Measurements from ENCODE around the gene SRGAP1.

Gene SRGAP1

GRCh38 chr12:63980211-63980610 lies 135.7 kb downstream of the SRGAP1 start:
- TF ChIP-seq CTCF (IDR thresholded peaks at IDR 0.05; ENCODE audit: low read depth, low read length): no peak
- no peak overlapping the region for H3K4me3 ChIP-seq (ENCODE audit: low read depth, low read length)

GRCh38 chr12:63981343-63981742 lies 136.8 kb downstream of the SRGAP1 start:
- TF ChIP-seq CTCF (IDR thresholded peaks at IDR 0.05; ENCODE audit: low read depth, low read length): no peak
- no peak overlapping the region for H3K4me3 ChIP-seq (ENCODE audit: low read depth, low read length)

- no peak overlapping the region for H3K4me3 ChIP-seq (ENCODE audit: low read depth, low read length)
- no peak for TF ChIP-seq CTCF (IDR thresholded peaks at IDR 0.05; ENCODE audit: low read depth, low read length)
These were observed 138.2 kb downstream of the SRGAP1 start for GRCh38 chr12:63982604-63983295.

GRCh38 chr12:63985456-63985855 lies 141.0 kb downstream of the SRGAP1 start:
- TF ChIP-seq CTCF (IDR thresholded peaks at IDR 0.05; ENCODE audit: low read depth, low read length): no peak
- H3K4me3 ChIP-seq (ENCODE audit: low read depth, low read length): no peak overlapping the region

GRCh38 chr12:63985945-63986344 lies 141.4 kb downstream of the SRGAP1 start:
- TF ChIP-seq CTCF (IDR thresholded peaks at IDR 0.05; ENCODE audit: low read depth, low read length): no peak
- H3K4me3 ChIP-seq (ENCODE audit: low read depth, low read length): no peak overlapping the region

GRCh38 chr12:63989301-63989845 lies 144.9 kb downstream of the SRGAP1 start:
- no peak for TF ChIP-seq CTCF (IDR thresholded peaks at IDR 0.05; ENCODE audit: low read depth, low read length)
- H3K4me3 ChIP-seq (ENCODE audit: low read depth, low read length): no peak overlapping the region

- H3K4me3 ChIP-seq (ENCODE audit: low read depth, low read length): no peak overlapping the region
- TF ChIP-seq CTCF (IDR thresholded peaks at IDR 0.05; ENCODE audit: low read depth, low read length): no peak
These were observed 146.5 kb downstream of the SRGAP1 start for GRCh38 chr12:63990828-63991547.

Data from WI38 (cell line).